ENCODE measurements around the gene SLC5A5. TPM values are rescaled to one million over a fixed set of nuclear protein-coding genes. Genes with fewer than 3 reads are reported as not detected.

SLC5A5 gene
- total and polyA plus RNA-seq, 2 of the 4 experiments (the other 2 are of a cell fraction) = not detected

DNA sequence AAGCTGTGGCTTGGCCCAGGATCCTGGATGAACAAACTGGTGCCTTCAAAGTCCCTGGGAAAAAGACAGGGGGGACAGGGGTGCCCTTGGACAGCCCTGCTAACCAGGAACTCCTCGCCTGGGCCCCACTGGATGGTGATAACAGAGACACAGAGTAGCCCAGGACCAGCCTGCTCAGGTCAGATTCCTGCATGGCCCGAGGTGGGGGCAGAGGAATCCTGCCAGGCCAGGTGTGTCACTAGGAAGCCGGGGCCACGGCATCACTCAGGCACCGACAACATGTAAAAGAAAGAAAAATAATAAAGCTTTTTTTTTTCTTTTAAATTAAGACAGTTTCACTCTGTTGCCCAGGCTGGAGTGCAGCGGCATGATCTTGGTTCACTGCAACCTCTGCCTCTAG lies 17.7 kb upstream of the SLC5A5 start:
- dilution Hi-C loops (cut with HindIII; ENCODE audit: low sequenced_read_pairs, unreplicated experiment) = no loop called here
- ATAC-seq (ENCODE audit: low read depth) (no peak), DNase-seq (no peak)
- Histone ChIP-seq H3K9ac (ENCODE audit: low read depth, low read length) (no peak overlapping the region), H3K4me3 (ENCODE audit: insufficient read depth, low read depth, low read length) (no peak overlapping the region), H3K4me2 (ENCODE audit: low read depth, low read length) (no peak overlapping the region), H2BK5ac (ENCODE audit: low read depth, low read length, poor library complexity, severe bottlenecking) (no peak overlapping the region), H4K20me1 (ENCODE audit: insufficient read depth, low read length) (no peaks in the 10 kb centered on the region), H3K9me3 (ENCODE audit: control insufficient read depth, insufficient read depth, low read length) (no peaks in the 10 kb centered on the region), H3K18ac (ENCODE audit: low read depth, low read length) (no peak overlapping the region), H2AK5ac (ENCODE audit: low read depth, low read length) (no peak overlapping the region), H3K23ac (ENCODE audit: low read depth, low read length) (no peak overlapping the region), H3K79me1 (ENCODE audit: low read depth in 1 of 2, low read length in 2 of 2) (no peaks in the 10 kb centered on the region), H3K27me3 (ENCODE audit: control insufficient read depth, insufficient read depth, low read length) (no peaks in the 10 kb centered on the region), H2AK9ac (replicated peaks; ENCODE audit: low read depth, low read length, poor library complexity) (peak overlapping the region; percentile 15), H3K4me1 (ENCODE audit: control insufficient read depth, insufficient read depth, low read length) (peaks cover 2% of the 10 kb centered on the region; the same call in 1 of the 2 replicates), H4K5ac (ENCODE audit: low read depth, low read length) (no peak overlapping the region), H3K56ac (ENCODE audit: extremely low read depth, insufficient read depth, low read length) (no peak overlapping the region), H4K8ac (ENCODE audit: low read depth in 2 of 2, low read length in 2 of 2) (no peak overlapping the region), H4K91ac (ENCODE audit: insufficient read depth, low read depth, low read length) (no peak overlapping the region), H3K14ac (replicated peaks; ENCODE audit: low read depth, low read length) (no peak overlapping the region), H2BK15ac (ENCODE audit: low read depth, low read length) (no peak overlapping the region), H2BK120ac (ENCODE audit: low read depth, low read length) (no peak overlapping the region), H3K36me3 (ENCODE audit: control insufficient read depth, insufficient read depth, low read length) (no peaks in the 10 kb centered on the region), H3K4ac (ENCODE audit: low read depth, low read length) (no peak overlapping the region), H3K9me1 (ENCODE audit: insufficient read depth, low read length) (no peaks in the 10 kb centered on the region), H3K27ac (ENCODE audit: insufficient read depth, low read length) (no peak overlapping the region), H2BK20ac (ENCODE audit: low read depth, low read length) (no peak overlapping the region), H2AFZ (replicated peaks; ENCODE audit: low read length, poor library complexity) (no peak overlapping the region)
- intact Hi-C loops (cut with micrococcal nuclease) = loop anchor here (2.0 to 10.0 kb wide), 3 partner anchors 69 to 507 kb away; no protein-coding TSS in a partner anchor
- WGBS, 2 experiments (ENCODE audit: extremely low coverage in 2 of 2, insufficient read length in 1 of 2) = no CpG with 5 or more reads among the region's 6 CpGs
- TF ChIP-seq MAZ (IDR thresholded peaks at IDR 0.05; ENCODE audit: borderline replicate concordance, low read depth, low read length) (no peak), CTCF (conservative IDR thresholded peaks at IDR 0.05; ENCODE audit: low read depth, low read length) (no peak), RCOR1 (IDR thresholded peaks at IDR 0.05; ENCODE audit: insufficient replicate concordance, low read length) (no peak), NFE2L2 (IDR thresholded peaks at IDR 0.05; ENCODE audit: low read depth, low read length) (no peak), SMC3 (IDR thresholded peaks at IDR 0.05; ENCODE audit: low read depth, low read length) (no peak), CHD1 (IDR thresholded peaks at IDR 0.05; ENCODE audit: low read depth, low read length) (no peak), POLR2A (IDR thresholded peaks at IDR 0.05; ENCODE audit: low read depth, low read length) (no peak), RAD21 (IDR thresholded peaks at IDR 0.05; ENCODE audit: low read length) (no peak), CEBPB (IDR thresholded peaks at IDR 0.05; ENCODE audit: low read depth, low read length) (no peak), FOS (IDR thresholded peaks at IDR 0.05; ENCODE audit: low read depth, low read length) (no peak), BHLHE40 (IDR thresholded peaks at IDR 0.05; ENCODE audit: low read depth, low read length) (no peak), MAFK (IDR thresholded peaks at IDR 0.05; ENCODE audit: low read depth, low read length) (no peak), MXI1 (IDR thresholded peaks at IDR 0.05; ENCODE audit: borderline replicate concordance, low read depth, low read length) (no peak), RFX5 (IDR thresholded peaks at IDR 0.05; ENCODE audit: low read depth, low read length) (no peak)
- TF ChIP-seq, protein P1, sequence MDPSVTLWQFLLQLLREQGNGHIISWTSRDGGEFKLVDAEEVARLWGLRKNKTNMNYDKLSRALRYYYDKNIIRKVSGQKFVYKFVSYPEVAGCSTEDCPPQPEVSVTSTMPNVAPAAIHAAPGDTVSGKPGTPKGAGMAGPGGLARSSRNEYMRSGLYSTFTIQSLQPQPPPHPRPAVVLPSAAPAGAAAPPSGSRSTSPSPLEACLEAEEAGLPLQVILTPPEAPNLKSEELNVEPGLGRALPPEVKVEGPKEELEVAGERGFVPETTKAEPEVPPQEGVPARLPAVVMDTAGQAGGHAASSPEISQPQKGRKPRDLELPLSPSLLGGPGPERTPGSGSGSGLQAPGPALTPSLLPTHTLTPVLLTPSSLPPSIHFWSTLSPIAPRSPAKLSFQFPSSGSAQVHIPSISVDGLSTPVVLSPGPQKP (IDR thresholded peaks at IDR 0.05; ENCODE audit: borderline replicate concordance, low read depth, low read length) = no peak
- TF ChIP-seq, protein P2, sequence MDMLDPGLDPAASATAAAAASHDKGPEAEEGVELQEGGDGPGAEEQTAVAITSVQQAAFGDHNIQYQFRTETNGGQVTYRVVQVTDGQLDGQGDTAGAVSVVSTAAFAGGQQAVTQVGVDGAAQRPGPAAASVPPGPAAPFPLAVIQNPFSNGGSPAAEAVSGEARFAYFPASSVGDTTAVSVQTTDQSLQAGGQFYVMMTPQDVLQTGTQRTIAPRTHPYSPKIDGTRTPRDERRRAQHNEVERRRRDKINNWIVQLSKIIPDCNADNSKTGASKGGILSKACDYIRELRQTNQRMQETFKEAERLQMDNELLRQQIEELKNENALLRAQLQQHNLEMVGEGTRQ (IDR thresholded peaks at IDR 0.05; ENCODE audit: low read depth, low read length) = no peak
- ChIA-PET POLR2A (ENCODE audit: unreplicated experiment) (no interaction called here), CTCF (interaction anchor here (1.6 kb wide), 1 partner anchor 87 kb away, joined by 3 read pairs; no protein-coding TSS in a partner anchor)
- in situ Hi-C loops (cut with MboI; ENCODE audit: low sequenced_read_pairs) = loop anchor here (10.0 kb wide), 2 partner anchors 149 to 399 kb away; no protein-coding TSS in a partner anchor
- no TSS peak for BruUV-seq (replicated peaks)
